GM19468 (cell line): Measurements from ENCODE around the gene RAB37.
A peak's percentile ranks its signal among the peaks of the same experiment; 100 is the strongest.

Experiments used
- ATAC-seq: cut with Tn5 transposase; IDR thresholded peaks from one replicate; pipeline ENCODE4 v1.9.1; 2021; ENCODE audit warnings: mild to moderate bottlenecking, moderate library complexity, moderate number of reproducible peaks; ENCODE audit not compliant: unreplicated experiment; ENCODE audit errors: extremely low read depth

Gene RAB37

GRCh38 chr17:74744349-74744713, 7.3 kb downstream of the RAB37 start:
- ATAC-seq, result no peak

GRCh38 chr17:74744714-74745547, 7.9 kb downstream of the RAB37 start:
- ATAC-seq, result no peak

GRCh38 chr17:74745548-74746177, 8.6 kb downstream of the RAB37 start:
- ATAC-seq, result no peak

GRCh38 chr17:74746376-74746775, 9.3 kb downstream of the RAB37 start:
- no peak for ATAC-seq

GRCh38 chr17:74746922-74747321, 9.9 kb downstream of the RAB37 start:
- no peak for ATAC-seq

- no peak for ATAC-seq
Measured at GRCh38 chr17:74748279-74748528, 11.1 kb downstream of the RAB37 start.

- ATAC-seq, result peak; percentile 64
Measured at GRCh38 chr17:74748529-74749278, 11.6 kb downstream of the RAB37 start, which contains the start of gene NHERF1. TSS of gene NHERF1 (plus strand) at chr17:74748628. CDS start at chr17:74748847, 219 bp downstream.

GRCh38 chr17:74749279-74750038, 12.4 kb downstream of the RAB37 start:
- no peak for ATAC-seq

GRCh38 chr17:74750039-74750326, 12.9 kb downstream of the RAB37 start:
- no peak for ATAC-seq

- ATAC-seq, result no peak
Measured at GRCh38 chr17:74750327-74751069, 13.4 kb downstream of the RAB37 start.

- ATAC-seq, result no peak
Measured at GRCh38 chr17:74752415-74752814, 15.4 kb downstream of the RAB37 start.

- no peak for ATAC-seq
Measured at GRCh38 chr17:74752822-74753401, 15.9 kb downstream of the RAB37 start.

GRCh38 chr17:74754832-74755231, 17.8 kb downstream of the RAB37 start:
- no peak for ATAC-seq

- no peak for ATAC-seq
Measured at GRCh38 chr17:74755533-74755932, 18.5 kb downstream of the RAB37 start.

GRCh38 chr17:74756891-74757290, 19.8 kb downstream of the RAB37 start:
- no peak for ATAC-seq

- ATAC-seq, result no peak
Measured at GRCh38 chr17:74757502-74757901, 20.4 kb downstream of the RAB37 start.

GRCh38 chr17:74757931-74758847, 21.1 kb downstream of the RAB37 start:
- no peak for ATAC-seq

GRCh38 chr17:74758848-74759168, 21.8 kb downstream of the RAB37 start:
- ATAC-seq, result no peak

GRCh38 chr17:74759243-74759801, 22.3 kb downstream of the RAB37 start:
- no peak for ATAC-seq
